ENCODE data around the gene GADD45A. TPM values are rescaled to one million over a fixed set of nuclear protein-coding genes. Genes with fewer than 3 reads are reported as not detected.
"Not testable (repeated sequence)": the region's sequence is repeated elsewhere in the genome, so short reads cannot be mapped to it uniquely, and the experiment has no call there.

GADD45A gene
- total and polyA plus RNA-seq, 7 donors = 16.9 to 60.8 (median 23.6) TPM

DNA sequence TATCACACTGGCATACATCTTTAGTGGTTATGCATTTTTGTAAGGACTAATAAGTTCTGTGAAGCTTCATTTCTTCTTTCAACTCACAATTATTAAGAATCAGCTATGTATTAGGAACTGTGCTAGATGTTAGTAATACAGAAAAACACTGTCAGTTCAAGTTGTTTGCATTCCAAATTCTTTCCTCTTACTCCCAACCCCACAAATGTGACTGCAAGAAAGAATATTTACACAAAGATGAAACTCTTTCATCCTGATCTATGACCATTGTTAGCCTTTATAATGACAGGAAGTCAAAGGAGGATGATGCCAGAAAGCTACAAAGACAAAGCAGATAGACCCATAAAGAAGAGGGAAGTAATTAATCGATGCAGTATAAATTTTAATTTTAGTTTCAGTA lies 21.0 kb upstream of the GADD45A start:
- 63 to 81% methylated on average over 1 of the region's 1 CpG for WGBS, 2 donors
- no peaks in the 10 kb centered on the region for H3K36me3 ChIP-seq

GRCh38 chr1:67665307-67665706 lies 19.7 kb upstream of the GADD45A start:
- H3K4me3 ChIP-seq; H3K4me1 ChIP-seq; intact Hi-C loops (cut with DNase I); H3K9me3 ChIP-seq; DNase-seq; H3K27ac ChIP-seq; H3K36me3 ChIP-seq; H3K27me3 ChIP-seq: not testable (repeated sequence)

More for the DNA sequence above, 21.0 kb upstream of the GADD45A start:
- no peak overlapping the region for H3K4me3 ChIP-seq
- TF ChIP-seq, protein P1, sequence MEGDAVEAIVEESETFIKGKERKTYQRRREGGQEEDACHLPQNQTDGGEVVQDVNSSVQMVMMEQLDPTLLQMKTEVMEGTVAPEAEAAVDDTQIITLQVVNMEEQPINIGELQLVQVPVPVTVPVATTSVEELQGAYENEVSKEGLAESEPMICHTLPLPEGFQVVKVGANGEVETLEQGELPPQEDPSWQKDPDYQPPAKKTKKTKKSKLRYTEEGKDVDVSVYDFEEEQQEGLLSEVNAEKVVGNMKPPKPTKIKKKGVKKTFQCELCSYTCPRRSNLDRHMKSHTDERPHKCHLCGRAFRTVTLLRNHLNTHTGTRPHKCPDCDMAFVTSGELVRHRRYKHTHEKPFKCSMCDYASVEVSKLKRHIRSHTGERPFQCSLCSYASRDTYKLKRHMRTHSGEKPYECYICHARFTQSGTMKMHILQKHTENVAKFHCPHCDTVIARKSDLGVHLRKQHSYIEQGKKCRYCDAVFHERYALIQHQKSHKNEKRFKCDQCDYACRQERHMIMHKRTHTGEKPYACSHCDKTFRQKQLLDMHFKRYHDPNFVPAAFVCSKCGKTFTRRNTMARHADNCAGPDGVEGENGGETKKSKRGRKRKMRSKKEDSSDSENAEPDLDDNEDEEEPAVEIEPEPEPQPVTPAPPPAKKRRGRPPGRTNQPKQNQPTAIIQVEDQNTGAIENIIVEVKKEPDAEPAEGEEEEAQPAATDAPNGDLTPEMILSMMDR (IDR thresholded peaks at IDR 0.05) = no peak
- no peak for TF ChIP-seq POLR2A (IDR thresholded peaks at IDR 0.05)
- TF ChIP-seq POLR2AphosphoS5 (IDR thresholded peaks at IDR 0.05) = no peak
- TF ChIP-seq EP300 (IDR thresholded peaks at IDR 0.05) = no peak
- H3K9me3 ChIP-seq = no peaks in the 10 kb centered on the region
- DNase-seq = no peak
- intact Hi-C loops (cut with DNase I) = no loop called here
- no peak overlapping the region for H3K27ac ChIP-seq
- peaks cover 0 to 7% (median 2%) of the 10 kb centered on the region in 4 donors for H3K4me1 ChIP-seq
- no peaks in the 10 kb centered on the region for H3K27me3 ChIP-seq

- Histone ChIP-seq H3K36me3 (no peaks in the 10 kb centered on the region), H3K27me3 (no peaks in the 10 kb centered on the region), H3K4me3 (no peak overlapping the region), H3K27ac (no peak overlapping the region), H3K9me3 (no peaks in the 10 kb centered on the region), H3K4me1 (peaks cover 0 to 7% (median 2%) of the 10 kb centered on the region in 4 donors)
- WGBS, 2 donors = 91 to 95% methylated on average over 5 of the region's 5 CpGs
- intact Hi-C loops (cut with DNase I) = no loop called here
- no peak for TF ChIP-seq POLR2AphosphoS5 (IDR thresholded peaks at IDR 0.05)
- no peak for DNase-seq
These were observed 18.4 kb upstream of the GADD45A start for GRCh38 chr1:67666636-67667035.

DNA sequence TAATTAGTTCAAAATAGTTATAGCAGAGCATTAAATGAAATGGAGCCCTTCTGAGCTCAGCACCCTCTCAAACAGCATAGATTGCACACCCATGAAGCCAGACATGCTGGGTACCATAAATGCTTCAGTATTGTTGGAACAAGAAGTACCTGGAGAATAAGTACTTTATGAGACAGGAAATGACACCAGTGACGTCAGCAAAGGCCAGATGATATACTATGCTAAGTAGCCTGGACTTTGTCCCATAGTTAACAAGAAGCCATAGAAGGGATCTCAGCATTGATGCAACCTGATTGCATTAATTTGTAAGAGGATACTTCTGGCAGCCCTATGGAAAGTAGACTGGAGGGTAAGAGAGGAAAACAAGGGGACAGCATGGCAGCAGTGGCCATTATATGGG lies 16.3 kb upstream of the GADD45A start:
- H3K4me1 ChIP-seq = peaks cover 0 to 7% (median 2%) of the 10 kb centered on the region in 4 donors
- intact Hi-C loops (cut with DNase I) = no loop called here
- DNase-seq = no peak

GRCh38 chr1:67672260-67672803 lies 12.7 kb upstream of the GADD45A start:
- no peaks in the 10 kb centered on the region for H3K36me3 ChIP-seq
- TF ChIP-seq, protein P1 (IDR thresholded peaks at IDR 0.05) = no peak
- TF ChIP-seq POLR2AphosphoS5 (IDR thresholded peaks at IDR 0.05) = no peak
- TF ChIP-seq EP300 (IDR thresholded peaks at IDR 0.05) = no peak
- no peak for TF ChIP-seq POLR2A (IDR thresholded peaks at IDR 0.05)
- H3K4me1 ChIP-seq = peaks cover 0 to 10% (median 4%) of the 10 kb centered on the region in 4 donors
- intact Hi-C loops (cut with DNase I) = no loop called here
- H3K4me3 ChIP-seq = no peak overlapping the region
- no peak overlapping the region for H3K27ac ChIP-seq
- DNase-seq = no peak
- H3K27me3 ChIP-seq = no peaks in the 10 kb centered on the region
- WGBS, 2 donors = 97 to 98% methylated on average over 1 of the region's 1 CpG
- H3K9me3 ChIP-seq = no peaks in the 10 kb centered on the region

More for the DNA sequence above, 16.3 kb upstream of the GADD45A start:
- WGBS, 2 donors = 8 to 51% methylated on average over 1 of the region's 1 CpG
- Histone ChIP-seq H3K36me3 (no peaks in the 10 kb centered on the region), H3K27me3 (no peaks in the 10 kb centered on the region), H3K4me3 (no peak overlapping the region), H3K27ac (no peak overlapping the region), H3K9me3 (no peaks in the 10 kb centered on the region)
- TF ChIP-seq EP300 (IDR thresholded peaks at IDR 0.05) (peak in 1 of 4 donors; percentile 85), POLR2AphosphoS5 (IDR thresholded peaks at IDR 0.05) (peak in 2 of 4 donors; percentile 38 to 64), POLR2A (IDR thresholded peaks at IDR 0.05) (no peak)
- TF ChIP-seq, protein P1 (IDR thresholded peaks at IDR 0.05) = no peak

All from sigmoid colon (tissue), 7 donors.